ENCODE data around the gene TBC1D10A. TPM values are rescaled to one million over a fixed set of nuclear protein-coding genes. Genes with fewer than 3 reads are reported as not detected.

Gene TBC1D10A
- total RNA-seq, 6 experiments from 2014 or later = 15.6 to 20.6 (median 16.7) TPM

GRCh38 chr22:30286331-30286730 lies 40.4 kb downstream of the TBC1D10A start:
- H3K27me3 Mint-ChIP-seq (ENCODE audit: insufficient read depth) = peaks cover 3% of the 10 kb centered on the region
- TF ChIP-seq, protein P1, sequence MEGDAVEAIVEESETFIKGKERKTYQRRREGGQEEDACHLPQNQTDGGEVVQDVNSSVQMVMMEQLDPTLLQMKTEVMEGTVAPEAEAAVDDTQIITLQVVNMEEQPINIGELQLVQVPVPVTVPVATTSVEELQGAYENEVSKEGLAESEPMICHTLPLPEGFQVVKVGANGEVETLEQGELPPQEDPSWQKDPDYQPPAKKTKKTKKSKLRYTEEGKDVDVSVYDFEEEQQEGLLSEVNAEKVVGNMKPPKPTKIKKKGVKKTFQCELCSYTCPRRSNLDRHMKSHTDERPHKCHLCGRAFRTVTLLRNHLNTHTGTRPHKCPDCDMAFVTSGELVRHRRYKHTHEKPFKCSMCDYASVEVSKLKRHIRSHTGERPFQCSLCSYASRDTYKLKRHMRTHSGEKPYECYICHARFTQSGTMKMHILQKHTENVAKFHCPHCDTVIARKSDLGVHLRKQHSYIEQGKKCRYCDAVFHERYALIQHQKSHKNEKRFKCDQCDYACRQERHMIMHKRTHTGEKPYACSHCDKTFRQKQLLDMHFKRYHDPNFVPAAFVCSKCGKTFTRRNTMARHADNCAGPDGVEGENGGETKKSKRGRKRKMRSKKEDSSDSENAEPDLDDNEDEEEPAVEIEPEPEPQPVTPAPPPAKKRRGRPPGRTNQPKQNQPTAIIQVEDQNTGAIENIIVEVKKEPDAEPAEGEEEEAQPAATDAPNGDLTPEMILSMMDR (IDR thresholded peaks at IDR 0.05) = no peak
- H3K4me1 Mint-ChIP-seq (ENCODE audit: low read depth) = peaks cover 24% of the 10 kb centered on the region
- H3K4me3 Mint-ChIP-seq = no peak overlapping the region
- H3K36me3 Mint-ChIP-seq (ENCODE audit: low read depth) = no peaks in the 10 kb centered on the region
- H3K9me3 Mint-ChIP-seq = no peaks in the 10 kb centered on the region
- no peak for DNase-seq
- no peak overlapping the region for H3K27ac Mint-ChIP-seq

- Mint-ChIP-seq H3K4me3 (no peak overlapping the region), H3K9me3 (no peaks in the 10 kb centered on the region), H3K27me3 (ENCODE audit: insufficient read depth) (peaks cover 3% of the 10 kb centered on the region), H3K36me3 (ENCODE audit: low read depth) (no peaks in the 10 kb centered on the region), H3K4me1 (ENCODE audit: low read depth) (peaks cover 19% of the 10 kb centered on the region), H3K27ac (no peak overlapping the region)
- no peak for DNase-seq
- TF ChIP-seq, protein P1 (IDR thresholded peaks at IDR 0.05) = no peak
These were observed 40.9 kb downstream of the TBC1D10A start for GRCh38 chr22:30285846-30286200.

GRCh38 chr22:30285176-30285845 lies 41.4 kb downstream of the TBC1D10A start:
- Mint-ChIP-seq H3K27ac (no peak overlapping the region), H3K9me3 (no peaks in the 10 kb centered on the region), H3K27me3 (ENCODE audit: insufficient read depth) (peaks cover 3% of the 10 kb centered on the region), H3K4me1 (ENCODE audit: low read depth) (peaks cover 14% of the 10 kb centered on the region), H3K36me3 (ENCODE audit: low read depth) (no peaks in the 10 kb centered on the region), H3K4me3 (no peak overlapping the region)
- TF ChIP-seq, protein P1 (IDR thresholded peaks at IDR 0.05) = no peak
- DNase-seq = no peak

- DNase-seq = no peak
These were observed 42.1 kb downstream of the TBC1D10A start for GRCh38 chr22:30284666-30285065.

GRCh38 chr22:30284172-30284571 lies 42.6 kb downstream of the TBC1D10A start:
- Mint-ChIP-seq H3K4me3 (no peak overlapping the region), H3K4me1 (ENCODE audit: low read depth) (peaks cover 13% of the 10 kb centered on the region), H3K9me3 (no peaks in the 10 kb centered on the region), H3K27me3 (ENCODE audit: insufficient read depth) (peaks cover 3% of the 10 kb centered on the region), H3K27ac (no peak overlapping the region), H3K36me3 (ENCODE audit: low read depth) (no peaks in the 10 kb centered on the region)
- TF ChIP-seq, protein P1 (IDR thresholded peaks at IDR 0.05) = no peak
- no peak for DNase-seq

More at GRCh38 chr22:30284666-30285065, 42.1 kb downstream of the TBC1D10A start:
- Mint-ChIP-seq H3K4me3 (no peak overlapping the region), H3K36me3 (ENCODE audit: low read depth) (no peaks in the 10 kb centered on the region), H3K27me3 (ENCODE audit: insufficient read depth) (peaks cover 3% of the 10 kb centered on the region), H3K9me3 (no peaks in the 10 kb centered on the region), H3K4me1 (ENCODE audit: low read depth) (peaks cover 10% of the 10 kb centered on the region), H3K27ac (no peak overlapping the region)
- TF ChIP-seq, protein P1 (IDR thresholded peaks at IDR 0.05) = no peak
